Trophoblast cell (in vitro differentiated cells and primary cell): ENCODE results near the gene SORT1.

Experiments used
- DNase-seq, 2 donors: peaks; one replicate each; pipeline ENCODE4 v3.0.0-alpha.2; 2016
- H2AFZ ChIP-seq: 2 replicates; pipeline ENCODE4 v1.6.1; 2013; ENCODE audit warnings: low read length, moderate library complexity, mild to moderate bottlenecking; ENCODE audit not compliant: insufficient read depth, poor library complexity
- H2AK5ac ChIP-seq: 2 replicates; pipeline ENCODE4 v1.6.1; 2013; ENCODE audit warnings: mild to moderate bottlenecking, low read length
- H2BK120ac ChIP-seq: 2 replicates; pipeline ENCODE4 v1.6.1; 2013; ENCODE audit warnings: low read length, mild to moderate bottlenecking, moderate library complexity; ENCODE audit not compliant: insufficient read depth, poor library complexity
- H2BK12ac ChIP-seq: 2 replicates; pipeline ENCODE4 v1.6.1; 2013; ENCODE audit warnings: mild to moderate bottlenecking, low read length, moderate library complexity
- H2BK5ac ChIP-seq: 2 replicates; pipeline ENCODE4 v1.6.1; 2013; ENCODE audit warnings: low read length, low read depth, moderate library complexity, mild to moderate bottlenecking; ENCODE audit not compliant: poor library complexity
- H3K14ac ChIP-seq: 2 replicates; pipeline ENCODE4 v1.6.1; 2013; ENCODE audit warnings: mild to moderate bottlenecking, low read length
- H3K18ac ChIP-seq: 2 replicates; pipeline ENCODE4 v1.6.1; 2013; ENCODE audit warnings: mild to moderate bottlenecking, low read length
- H3K23ac ChIP-seq: 2 replicates; pipeline ENCODE4 v1.6.1; 2013; ENCODE audit warnings: low read length
- H3K27ac ChIP-seq: 2 replicates; pipeline ENCODE4 v1.5.1; 2013; ENCODE audit warnings: low read depth, mild to moderate bottlenecking, inconsistent platforms, low read length, moderate library complexity
- H3K27me3 ChIP-seq: 2 replicates; pipeline ENCODE4 v1.6.1; 2013; ENCODE audit warnings: inconsistent platforms, mild to moderate bottlenecking, low read length, moderate library complexity; ENCODE audit not compliant: insufficient read depth
- H3K36me3 ChIP-seq, 2 experiments: 1 replicate in 1 of 2; 2 replicates in 1 of 2; pipeline ENCODE4 v1.6.1; 2013; ENCODE audit warnings: low read length in 2 of 2, mild to moderate bottlenecking in 2 of 2, moderate library complexity in 1 of 2; ENCODE audit not compliant: insufficient read depth in 2 of 2, control insufficient read depth in 1 of 2
- H3K4ac ChIP-seq: 2 replicates; pipeline ENCODE4 v1.6.1; 2013; ENCODE audit warnings: low read depth, mild to moderate bottlenecking, low read length, moderate library complexity
- H3K4me1 ChIP-seq, 2 experiments: 1 replicate in 1 of 2; 2 replicates in 1 of 2; pipeline ENCODE4 v1.6.1; 2013; ENCODE audit warnings: low read length in 2 of 2, mild to moderate bottlenecking in 2 of 2, moderate library complexity in 1 of 2; ENCODE audit not compliant: insufficient read depth in 2 of 2, control insufficient read depth in 1 of 2
- H3K4me2 ChIP-seq: 2 replicates; pipeline ENCODE4 v1.6.1; 2013; ENCODE audit warnings: inconsistent platforms, mild to moderate bottlenecking, low read length, moderate library complexity
- H3K4me3 ChIP-seq: 2 replicates; pipeline ENCODE4 v1.5.1; 2013; ENCODE audit warnings: mild to moderate bottlenecking, low read depth, low read length, inconsistent platforms
- H3K79me1 ChIP-seq: one replicate; pipeline ENCODE4 v1.6.1; 2013; ENCODE audit warnings: low read length
- H3K79me2 ChIP-seq: 2 replicates; pipeline ENCODE4 v1.6.1; 2013; ENCODE audit warnings: low read length, mild to moderate bottlenecking; ENCODE audit not compliant: control insufficient read depth, insufficient read depth, poor library complexity
- H3K9ac ChIP-seq: 2 replicates; pipeline ENCODE4 v1.6.1; 2013; ENCODE audit warnings: mild to moderate bottlenecking, low read length
- H3K9me3 ChIP-seq: 2 replicates; pipeline ENCODE4 v1.6.1; 2013; ENCODE audit warnings: low read depth, mild to moderate bottlenecking, control low read depth, inconsistent platforms, low read length; ENCODE audit not compliant: insufficient read depth
- H4K12ac ChIP-seq: 2 replicates; pipeline ENCODE4 v1.6.1; 2013; ENCODE audit warnings: low read depth, mild to moderate bottlenecking, low read length, moderate library complexity
- H4K8ac ChIP-seq: 2 replicates; pipeline ENCODE4 v1.6.1; 2013; ENCODE audit warnings: low read depth, mild to moderate bottlenecking, low read length, moderate library complexity
- H4K91ac ChIP-seq: one replicate; pipeline ENCODE4 v1.6.1; 2013; ENCODE audit warnings: low read depth, mild to moderate bottlenecking, low read length, moderate library complexity
- WGBS: extraction: QIAGEN DNeasy Blood & Tissue Kit; methylation state at CpG from one replicate; pipeline ENCODE4 v1.1.7; 2013; ENCODE audit warnings: missing lambda C conversion rate; ENCODE audit not compliant: insufficient read length, insufficient coverage; ENCODE audit errors: extremely low coverage; 5-methylcytosine and 5-hydroxymethylcytosine counted together

The SORT1 gene

DNA sequence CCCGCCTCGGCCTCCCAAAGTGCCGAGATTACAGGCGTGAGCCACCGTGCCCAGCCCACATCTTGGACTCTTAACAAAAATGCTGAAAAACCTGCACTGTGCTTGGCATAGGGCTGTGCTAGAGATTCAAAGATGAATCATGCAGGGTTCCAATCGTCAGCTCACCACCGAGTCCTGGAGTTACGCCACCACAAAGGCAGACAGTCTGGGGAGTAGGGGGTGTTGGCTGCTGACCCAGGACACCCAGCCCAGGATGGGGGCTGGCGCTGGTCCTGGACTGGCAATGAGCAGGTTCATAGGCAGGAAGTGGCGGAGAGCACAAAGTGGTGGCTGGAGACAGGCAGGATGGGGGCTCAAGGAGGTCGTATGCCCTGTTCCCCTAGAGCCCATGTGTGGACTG lies 130.8 kb downstream of the SORT1 start:
- Histone ChIP-seq H4K8ac (no peak overlapping the region), H2BK12ac (no peak overlapping the region), H3K4me3 (no peak overlapping the region), H3K27me3 (no peaks in the 10 kb centered on the region), H4K12ac (no peak overlapping the region), H3K4ac (no peak overlapping the region), H3K36me3 (peaks cover 74 to 77% of the 10 kb centered on the region in 2 experiments), H3K9ac (no peak overlapping the region), H3K79me2 (no peaks in the 10 kb centered on the region), H3K4me2 (no peak overlapping the region), H3K18ac (no peak overlapping the region), H3K27ac (no peak overlapping the region), H3K9me3 (peaks cover 14% of the 10 kb centered on the region), H3K79me1 (peaks cover 7% of the 10 kb centered on the region), H2AFZ (no peak overlapping the region), H2AK5ac (no peak overlapping the region), H3K4me1 (peaks cover 5 to 11% of the 10 kb centered on the region in 2 experiments), H2BK120ac (peak overlapping the region; percentile 14), H3K23ac (no peak overlapping the region), H4K91ac (no peak overlapping the region), H2BK5ac (no peak overlapping the region), H3K14ac (peak overlapping the region; percentile 0)
- no CpG with 5 or more reads among the region's 11 CpGs for WGBS
- DNase-seq = peak; percentile 94 to 98

DNA sequence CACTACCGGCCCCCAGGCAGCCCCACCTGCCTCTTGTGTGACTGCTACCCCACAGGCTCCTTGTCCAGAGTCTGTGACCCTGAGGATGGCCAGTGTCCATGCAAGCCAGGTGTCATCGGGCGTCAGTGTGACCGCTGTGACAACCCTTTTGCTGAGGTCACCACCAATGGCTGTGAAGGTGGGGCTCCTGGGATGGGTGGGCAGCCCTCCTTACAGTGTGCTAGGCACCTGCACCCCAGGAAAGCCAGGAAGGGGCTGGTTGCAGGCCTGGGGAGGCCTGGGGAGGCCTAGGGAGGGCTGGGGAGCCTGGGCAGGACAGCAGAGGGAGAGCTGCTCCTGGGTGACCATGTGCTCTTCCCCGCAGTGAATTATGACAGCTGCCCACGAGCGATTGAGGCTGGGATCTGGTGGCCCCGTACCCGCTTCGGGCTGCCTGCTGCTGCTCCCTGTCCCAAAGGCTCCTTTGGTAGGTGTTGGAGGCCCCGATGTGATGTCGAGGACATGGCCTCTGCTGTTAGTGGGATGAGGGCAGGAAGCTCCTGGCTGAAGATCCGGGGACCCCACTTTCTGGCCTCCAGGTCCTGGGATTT lies 131.9 kb downstream of the SORT1 start:
- no peaks in the 10 kb centered on the region for H3K27me3 ChIP-seq
- no peak overlapping the region for H2BK5ac ChIP-seq
- H3K9ac ChIP-seq = no peak overlapping the region
- H4K91ac ChIP-seq = no peak overlapping the region
- no peak overlapping the region for H3K23ac ChIP-seq
- H3K79me2 ChIP-seq = no peaks in the 10 kb centered on the region
- DNase-seq = no peak
- H3K4me2 ChIP-seq = no peak overlapping the region
- H3K18ac ChIP-seq = no peak overlapping the region
- peak overlapping the region; percentile 1 for H2BK120ac ChIP-seq
- no peak overlapping the region for H2AFZ ChIP-seq
- no peak overlapping the region for H3K4ac ChIP-seq
- H2AK5ac ChIP-seq = no peak overlapping the region
- H2BK12ac ChIP-seq = no peak overlapping the region
- peaks cover 14% of the 10 kb centered on the region for H3K9me3 ChIP-seq
- no peak overlapping the region for H3K14ac ChIP-seq
- H3K4me1 ChIP-seq = peaks cover 5 to 11% of the 10 kb centered on the region in 2 experiments
- H3K4me3 ChIP-seq = no peak overlapping the region
- H4K8ac ChIP-seq = no peak overlapping the region
- H3K79me1 ChIP-seq = peaks cover 7% of the 10 kb centered on the region
- H4K12ac ChIP-seq = no peak overlapping the region
- WGBS = no CpG with 5 or more reads among the region's 13 CpGs
- H3K27ac ChIP-seq = no peak overlapping the region
- peaks cover 76 to 79% of the 10 kb centered on the region in 2 experiments for H3K36me3 ChIP-seq

DNA sequence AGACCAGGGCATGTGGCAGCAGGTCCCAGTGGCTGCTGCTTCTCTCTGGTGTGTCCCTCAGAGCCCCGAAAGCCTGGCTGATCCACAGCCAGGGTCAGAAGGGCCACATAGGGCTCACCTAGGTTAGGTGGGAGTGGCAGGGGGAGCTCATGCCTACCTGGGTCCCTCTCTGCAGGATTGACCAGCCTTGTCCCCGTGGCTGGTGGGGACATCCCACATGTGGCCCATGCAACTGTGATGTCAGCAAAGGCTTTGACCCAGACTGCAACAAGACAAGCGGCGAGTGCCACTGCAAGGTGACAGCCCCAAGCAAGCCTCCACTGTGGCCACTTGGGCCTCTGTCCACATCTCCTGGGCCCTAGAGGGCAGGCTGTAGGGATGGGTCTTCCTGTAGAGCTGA lies 132.7 kb downstream of the SORT1 start:
- no peaks in the 10 kb centered on the region for H3K79me2 ChIP-seq
- H3K14ac ChIP-seq = no peak overlapping the region
- H3K9ac ChIP-seq = no peak overlapping the region
- no peak overlapping the region for H3K18ac ChIP-seq
- no peak overlapping the region for H4K12ac ChIP-seq
- DNase-seq = peak in 1 of 2 donors; percentile 26
- H3K79me1 ChIP-seq = peaks cover 7% of the 10 kb centered on the region
- H2AK5ac ChIP-seq = peak overlapping the region; percentile 26
- no CpG with 5 or more reads among the region's 4 CpGs for WGBS
- H2BK120ac ChIP-seq = no peak overlapping the region
- no peak overlapping the region for H2BK12ac ChIP-seq
- H3K9me3 ChIP-seq = peaks cover 14% of the 10 kb centered on the region
- no peak overlapping the region for H3K4me2 ChIP-seq
- H2BK5ac ChIP-seq = no peak overlapping the region
- no peaks in the 10 kb centered on the region for H3K27me3 ChIP-seq
- no peak overlapping the region for H3K4ac ChIP-seq
- no peak overlapping the region for H4K91ac ChIP-seq
- peaks cover 73 to 74% of the 10 kb centered on the region in 2 experiments for H3K36me3 ChIP-seq
- H3K4me3 ChIP-seq = no peak overlapping the region
- peaks cover 9 to 13% of the 10 kb centered on the region in 2 experiments for H3K4me1 ChIP-seq
- no peak overlapping the region for H4K8ac ChIP-seq
- H3K23ac ChIP-seq = no peak overlapping the region
- H2AFZ ChIP-seq = no peak overlapping the region
- no peak overlapping the region for H3K27ac ChIP-seq

DNA sequence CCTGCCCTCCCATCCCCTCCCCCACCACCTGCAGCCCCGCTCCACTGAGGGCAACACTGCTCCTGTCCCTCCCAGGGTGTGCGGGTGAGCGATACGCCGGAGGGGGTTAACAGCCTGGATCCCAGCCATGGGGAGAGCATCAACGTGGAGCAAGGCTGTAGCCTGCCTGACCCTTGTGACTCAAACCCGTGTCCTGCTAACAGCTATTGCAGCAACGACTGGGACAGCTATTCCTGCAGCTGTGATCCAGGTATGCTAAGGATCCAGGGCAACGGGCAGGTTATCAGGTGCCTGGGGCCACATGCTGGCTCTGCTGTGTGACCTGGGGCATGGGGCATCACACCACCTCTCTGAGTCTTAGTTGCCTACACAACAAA lies 133.4 kb downstream of the SORT1 start:
- Histone ChIP-seq H3K4ac (no peak overlapping the region), H3K36me3 (peaks cover 66 to 68% of the 10 kb centered on the region in 2 experiments), H4K8ac (no peak overlapping the region), H2AK5ac (no peak overlapping the region), H2BK12ac (no peak overlapping the region), H3K79me1 (peaks cover 7% of the 10 kb centered on the region), H3K27me3 (no peaks in the 10 kb centered on the region), H3K79me2 (no peaks in the 10 kb centered on the region), H4K91ac (no peak overlapping the region), H3K27ac (no peak overlapping the region), H3K9ac (no peak overlapping the region), H3K18ac (no peak overlapping the region), H4K12ac (no peak overlapping the region), H2AFZ (no peak overlapping the region), H2BK5ac (no peak overlapping the region), H2BK120ac (no peak overlapping the region), H3K4me3 (no peak overlapping the region), H3K4me2 (no peak overlapping the region), H3K9me3 (peaks cover 14% of the 10 kb centered on the region), H3K23ac (no peak overlapping the region), H3K14ac (no peak overlapping the region), H3K4me1 (peaks cover 11 to 16% of the 10 kb centered on the region in 2 experiments)
- peak; percentile 99 for DNase-seq
- WGBS = no CpG with 5 or more reads among the region's 9 CpGs
